NCI-H748 treated with DMSO at 0.1 percent for 48 hours (cell line): Measurements from ENCODE around the gene MED17.
"Not testable (repeated sequence)": the region's sequence is repeated elsewhere in the genome, so short reads cannot be mapped to it uniquely, and the experiment has no call there.

Experiments
- DNase-seq: peaks from one replicate; lab custom pipeline; 2025; lab: John Stamatoyannopoulos, UW

Gene MED17

DNA sequence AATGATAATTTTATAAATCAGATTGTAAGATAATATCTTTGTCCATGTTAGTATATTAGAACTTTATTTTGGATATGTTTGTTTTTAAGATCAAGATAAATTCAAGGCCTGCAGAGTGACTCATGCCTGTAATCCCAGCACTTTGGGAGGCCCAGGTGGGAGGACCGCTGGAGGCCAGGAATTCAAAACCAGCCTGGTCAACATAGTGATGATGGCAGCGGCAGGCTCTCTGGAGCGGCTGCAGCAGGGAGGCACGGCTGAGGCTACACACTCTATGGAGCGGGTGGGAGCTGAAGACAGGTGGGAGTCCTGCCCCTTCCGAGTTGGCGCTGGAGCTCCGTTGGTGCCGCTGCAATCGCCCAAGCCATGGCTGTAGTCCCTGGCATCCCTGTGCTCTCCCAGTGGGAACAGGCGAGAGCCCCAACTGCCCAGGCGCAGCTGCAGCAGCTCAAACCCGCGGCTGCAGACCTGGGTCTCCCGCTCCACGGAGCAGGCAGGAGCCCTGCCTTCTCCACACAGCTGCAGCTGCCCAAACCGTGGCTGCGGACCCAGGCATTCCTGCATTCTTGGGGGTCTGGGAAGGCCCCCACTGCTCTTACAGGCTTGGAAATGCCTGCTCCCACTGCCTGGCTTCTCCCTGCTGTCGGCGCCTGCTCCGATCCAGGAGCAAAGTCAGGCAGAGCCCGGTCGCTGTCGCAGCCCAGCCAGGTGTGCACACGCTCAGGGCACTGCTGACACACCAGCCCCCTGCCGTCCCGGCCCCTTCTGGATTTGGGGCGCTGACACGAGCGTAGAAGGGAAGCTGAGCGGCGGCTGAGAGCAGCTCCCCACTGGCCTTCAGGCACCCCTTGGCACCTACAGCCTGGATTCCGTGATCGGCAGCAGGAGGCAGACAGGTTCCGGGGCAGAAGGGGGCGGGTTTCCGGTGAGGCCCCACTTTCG, 25.9 kb upstream of the MED17 start:
- DNase-seq: no peak

DNA sequence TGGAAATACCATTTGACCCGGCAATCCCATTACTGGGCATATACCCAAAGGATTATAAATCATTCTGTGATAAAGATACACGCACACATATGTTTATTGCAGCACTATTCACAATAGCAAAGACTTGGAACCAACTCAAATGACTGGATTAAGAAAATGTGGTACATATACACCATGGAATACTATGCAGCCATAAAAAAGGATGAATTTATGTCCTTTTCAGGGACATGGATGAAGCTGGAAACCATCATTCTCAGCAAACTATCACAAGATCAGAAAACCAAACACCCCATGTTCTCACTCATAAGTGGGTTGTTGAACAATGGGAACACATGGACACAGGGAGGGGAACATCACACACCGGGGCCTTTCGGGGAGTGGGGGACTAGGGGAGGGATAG, 25.0 kb upstream of the MED17 start:
- not testable (repeated sequence) for DNase-seq

DNA sequence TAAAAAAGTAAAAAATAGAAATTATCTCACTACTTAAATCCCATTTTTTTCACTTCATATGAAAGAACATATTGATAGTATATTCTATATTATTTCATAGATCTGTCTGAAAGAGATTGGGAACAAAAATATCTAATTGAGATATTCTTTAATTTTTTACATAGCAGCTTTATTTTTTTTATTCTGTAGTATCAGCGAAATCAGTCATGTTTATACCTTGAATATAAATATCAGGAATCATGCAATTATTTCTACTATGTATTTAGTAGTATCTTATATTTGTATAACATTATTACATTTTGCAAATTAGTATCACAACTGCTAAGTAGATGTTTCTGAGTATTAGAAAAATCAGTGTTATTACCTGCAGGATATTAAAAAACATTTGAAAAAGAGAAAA, 22.2 kb upstream of the MED17 start:
- no peak for DNase-seq

DNA sequence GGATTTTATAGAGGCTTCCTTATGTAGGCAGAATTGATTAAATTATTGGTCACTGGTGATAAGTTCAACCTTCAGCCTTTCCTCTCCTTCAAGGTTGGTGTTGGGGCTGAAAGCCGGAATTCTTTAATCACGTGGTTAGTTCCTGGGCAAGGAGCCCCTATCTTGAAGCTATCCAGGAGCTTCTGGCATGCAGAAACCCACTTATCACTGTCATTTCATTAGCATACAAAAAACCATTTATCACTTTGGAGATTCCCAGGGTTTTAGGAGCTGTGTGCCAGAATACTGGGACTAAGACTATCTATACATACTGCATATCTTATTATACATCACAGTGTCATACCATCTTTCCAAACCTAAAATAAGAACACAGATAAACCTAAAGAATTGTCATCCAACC, 18.5 kb upstream of the MED17 start:
- DNase-seq: no peak

DNA sequence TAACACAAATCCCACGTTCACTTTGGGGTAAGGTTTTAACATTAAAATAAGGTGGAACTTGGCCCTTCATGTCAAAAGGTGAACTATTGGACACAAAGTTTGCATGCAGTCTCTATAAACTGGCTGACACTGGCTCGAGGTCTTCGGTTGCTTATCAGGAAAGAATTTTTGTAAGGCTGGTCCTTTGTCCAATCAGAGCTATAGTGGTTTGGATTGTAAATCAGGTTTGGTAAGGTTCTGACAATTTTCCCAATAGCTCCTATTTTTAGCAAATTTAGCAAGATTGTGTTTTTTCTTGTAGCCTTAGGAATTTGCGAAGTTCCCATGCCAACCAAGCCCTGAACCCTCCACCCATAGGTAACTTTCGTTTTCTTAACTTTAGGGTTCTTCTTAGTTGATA, 17.6 kb upstream of the MED17 start:
- no peak for DNase-seq

DNA sequence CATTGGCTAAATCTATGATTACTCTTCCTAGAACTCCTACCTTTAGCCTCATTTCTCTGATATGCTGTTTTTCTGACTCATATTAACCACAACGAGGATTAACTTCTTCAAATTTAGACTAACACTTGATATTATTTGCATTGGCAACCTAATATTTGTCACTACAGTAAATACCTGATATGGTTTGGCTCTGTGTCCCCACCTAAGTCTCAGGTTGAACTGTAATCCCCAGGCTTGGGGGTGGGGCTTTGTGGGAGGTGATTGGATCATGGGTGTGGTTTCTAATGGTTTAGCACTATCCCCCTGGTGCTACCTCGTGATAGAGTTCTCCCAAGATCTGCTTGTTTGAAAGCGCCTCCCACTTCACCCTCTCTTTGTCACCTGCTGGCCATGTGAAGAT, 17.1 kb upstream of the MED17 start:
- no peak for DNase-seq

DNA sequence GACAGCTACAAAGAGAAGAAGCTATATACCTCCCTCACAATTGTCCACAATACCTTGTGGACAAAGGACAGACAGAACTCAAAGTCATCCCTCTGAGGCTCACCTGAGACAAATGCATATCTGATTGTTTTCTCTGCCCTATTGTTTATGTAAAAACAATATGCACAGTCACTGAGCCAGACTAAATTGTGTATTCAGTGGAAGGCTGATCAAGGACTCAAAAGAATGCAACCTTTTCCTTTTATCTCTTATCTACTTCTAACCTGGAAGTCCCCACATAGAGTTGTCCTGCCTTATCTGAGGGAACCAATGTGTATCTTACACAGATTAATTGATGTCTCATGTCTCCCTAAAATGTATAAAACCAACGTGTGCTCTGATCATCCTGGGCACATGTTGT, 13.9 kb upstream of the MED17 start:
- no peak for DNase-seq

DNA sequence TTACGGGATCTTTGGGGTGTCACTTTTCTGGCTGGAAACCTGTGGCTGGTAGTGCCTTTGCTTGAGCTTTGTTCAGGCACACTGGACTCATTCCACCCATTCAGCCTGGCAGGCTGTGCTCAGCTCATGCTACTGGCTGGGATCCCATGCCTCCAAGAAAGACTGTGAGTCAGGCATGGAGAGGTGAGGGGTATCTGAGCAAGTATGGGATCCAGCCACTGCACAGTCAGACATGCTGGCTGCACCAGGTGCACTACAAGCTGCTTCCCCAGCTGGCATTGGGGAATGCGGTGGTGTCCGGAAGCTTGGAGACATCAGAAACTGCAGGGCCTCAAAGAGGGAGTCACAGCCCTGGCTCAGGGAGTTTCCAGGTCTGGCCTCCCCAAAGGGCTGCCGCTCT, 12.0 kb upstream of the MED17 start:
- no peak for DNase-seq

DNA sequence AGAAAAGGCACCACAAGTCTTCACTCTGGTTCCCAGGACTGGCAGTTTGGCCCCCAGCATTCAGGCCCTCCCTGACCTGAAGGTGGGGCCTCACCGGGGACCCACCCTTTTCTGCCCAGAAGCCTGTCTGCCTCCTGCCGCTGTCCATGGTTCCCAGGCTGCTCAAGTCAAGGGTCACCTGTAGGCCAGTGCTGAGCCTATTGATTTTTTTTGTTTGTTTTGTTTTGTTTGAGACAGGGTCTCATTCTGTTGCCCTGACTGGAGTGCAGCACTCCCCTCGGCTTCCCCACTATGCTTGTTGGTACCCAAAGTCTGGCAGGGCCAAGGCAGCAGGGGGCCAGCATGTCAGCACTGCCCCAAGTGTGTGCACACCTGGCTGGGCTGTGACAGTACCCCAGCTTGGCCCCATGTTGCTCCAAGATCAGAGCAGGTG, 11.0 kb upstream of the MED17 start:
- DNase-seq: no peak

DNA sequence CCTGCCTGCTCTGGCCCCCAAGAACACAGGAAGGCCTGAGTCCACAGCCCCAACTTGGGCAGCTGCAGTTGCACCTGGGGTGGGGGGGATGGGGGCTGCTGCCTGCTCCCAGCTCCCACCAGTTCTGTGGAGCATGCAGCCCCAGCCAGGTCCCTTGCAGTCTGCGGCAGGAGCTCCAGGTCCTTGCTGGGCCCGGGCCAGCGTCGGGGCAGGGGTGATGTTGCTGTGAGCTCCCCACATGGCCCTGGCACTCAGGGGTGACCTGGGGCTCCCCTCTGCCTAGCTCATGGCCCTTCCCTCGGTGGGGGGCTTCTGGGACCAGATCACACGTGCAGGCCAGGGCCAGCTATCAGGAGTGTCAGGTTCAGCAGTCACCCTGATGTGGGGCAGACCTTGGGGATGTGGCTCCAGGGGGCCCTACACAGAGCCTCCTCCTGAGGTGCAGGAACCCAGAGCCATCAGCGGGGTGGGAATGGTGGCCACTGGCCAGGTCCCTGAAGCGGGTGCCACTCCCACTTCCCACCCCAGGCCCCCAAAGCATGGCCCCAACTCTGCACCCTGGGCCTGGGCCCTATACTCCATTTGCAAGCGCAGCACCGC, 10.4 kb upstream of the MED17 start:
- DNase-seq: no peak

DNA sequence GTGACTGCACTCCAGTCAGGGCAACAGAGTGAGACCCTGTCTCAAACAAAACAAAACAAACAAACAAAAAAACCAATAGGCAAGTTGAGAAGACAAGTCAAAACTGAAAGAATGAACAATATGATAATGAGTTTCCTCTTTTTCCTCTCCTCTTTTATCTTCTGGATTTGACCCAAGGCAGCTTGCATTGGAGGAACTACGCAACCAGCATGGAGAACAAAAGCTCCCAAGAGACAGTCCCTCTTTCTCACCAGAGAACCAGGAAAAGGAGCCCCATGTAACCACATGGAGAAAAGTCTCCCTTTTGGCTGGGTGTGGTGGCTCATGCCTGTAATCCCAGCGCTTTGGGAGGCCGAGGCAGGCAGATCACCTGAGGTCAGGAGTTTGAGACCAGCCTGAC, 9.5 kb upstream of the MED17 start:
- DNase-seq: not testable (repeated sequence)

DNA sequence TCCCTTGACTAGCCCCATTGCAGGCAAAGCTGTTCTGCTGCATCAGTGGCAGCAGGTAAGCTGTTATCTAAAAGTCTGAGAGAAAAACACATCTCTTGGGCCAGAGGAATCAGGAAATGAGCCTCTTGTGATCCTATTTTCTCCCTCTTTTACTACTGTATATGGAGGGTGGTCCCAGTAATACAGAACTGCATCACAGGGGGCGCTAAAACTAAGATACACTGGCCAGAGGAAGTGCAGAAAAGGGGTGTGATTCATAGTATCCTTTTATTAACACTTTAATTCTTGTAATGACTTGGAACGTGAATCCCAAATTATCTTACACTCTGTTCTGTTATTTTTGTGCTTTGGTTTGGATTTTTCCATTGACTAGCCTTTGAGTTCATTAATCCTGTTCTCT, 8.8 kb upstream of the MED17 start:
- no peak for DNase-seq

DNA sequence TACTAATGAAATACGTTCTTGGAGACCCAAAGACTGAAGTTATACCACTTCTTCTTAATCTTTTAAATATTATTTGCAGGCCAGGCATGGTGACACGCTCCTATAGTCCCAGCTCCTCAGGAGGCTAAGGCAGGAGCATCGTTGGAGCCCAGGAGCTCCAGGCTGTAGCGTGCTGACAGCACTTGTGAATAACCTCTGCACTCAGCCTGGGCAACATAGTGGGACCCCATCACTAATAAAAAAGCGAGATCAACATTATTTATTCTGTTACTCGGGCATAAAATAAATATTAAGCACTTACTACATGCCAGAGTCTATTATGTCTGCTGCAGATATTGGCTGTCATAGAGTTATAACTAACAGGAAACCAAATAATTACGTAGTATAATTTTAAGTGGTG, 720 bp upstream of the MED17 start:
- no peak for DNase-seq

DNA sequence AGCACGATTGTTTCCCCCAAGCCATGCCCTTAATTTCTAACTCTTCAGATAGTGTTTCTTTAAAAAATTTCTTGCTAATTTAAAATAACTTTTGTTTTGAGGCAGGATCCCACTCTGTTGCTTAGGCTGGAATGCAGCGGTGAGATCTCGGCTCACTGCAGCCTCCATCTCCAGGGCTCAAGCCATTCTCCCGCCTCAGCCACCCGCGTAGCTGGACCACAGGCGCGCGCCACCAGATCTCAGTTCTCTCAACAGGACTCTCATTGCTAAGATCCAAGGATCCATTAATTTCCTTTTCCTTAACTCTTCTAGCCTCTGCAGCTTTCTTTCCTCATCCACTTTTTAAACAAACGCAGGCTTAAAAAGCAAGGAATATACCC, 327 bp upstream of the MED17 start:
- peak; percentile 56 for DNase-seq

DNA sequence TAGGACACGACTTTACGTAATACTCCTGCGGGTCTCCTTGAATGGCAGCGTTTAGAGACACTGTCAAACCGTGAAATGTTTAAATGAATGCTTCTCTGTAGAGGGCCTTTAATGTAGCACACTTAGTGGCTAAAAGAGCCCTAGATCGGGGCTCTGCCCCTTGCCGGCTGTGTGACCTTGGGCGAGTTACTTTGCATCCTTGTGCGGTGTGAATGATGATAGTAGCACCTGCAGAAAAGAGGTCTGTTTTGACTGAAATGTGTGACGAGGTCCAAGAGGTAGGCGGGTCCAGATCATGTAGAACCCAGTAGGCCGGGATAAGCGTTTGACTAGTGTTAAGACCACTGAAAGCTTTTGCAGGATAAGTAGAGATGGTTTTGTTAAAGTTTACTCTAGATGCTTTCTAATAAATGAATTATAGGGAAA, 866 bp downstream of the MED17 start:
- DNase-seq: peak; percentile 3

DNA sequence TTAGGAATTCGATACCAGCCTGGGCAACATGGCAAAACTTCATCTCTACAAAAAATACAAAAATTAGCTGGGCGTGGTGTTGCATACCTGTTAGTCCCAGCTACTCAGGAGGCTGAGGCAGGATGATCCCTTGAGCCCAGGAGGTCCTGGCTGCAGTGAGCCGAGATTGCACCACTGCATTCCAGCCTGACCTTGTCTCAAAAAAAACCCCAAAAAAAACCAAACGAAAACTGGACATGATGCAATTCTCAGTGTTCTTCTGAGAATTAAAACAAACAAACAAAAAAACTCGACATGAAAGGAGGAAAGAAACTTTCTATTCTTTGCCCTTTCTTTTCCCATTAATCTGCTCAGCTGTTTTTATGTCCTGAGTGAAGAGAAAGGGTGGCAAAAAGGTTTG, 7.4 kb downstream of the MED17 start:
- DNase-seq: no peak

DNA sequence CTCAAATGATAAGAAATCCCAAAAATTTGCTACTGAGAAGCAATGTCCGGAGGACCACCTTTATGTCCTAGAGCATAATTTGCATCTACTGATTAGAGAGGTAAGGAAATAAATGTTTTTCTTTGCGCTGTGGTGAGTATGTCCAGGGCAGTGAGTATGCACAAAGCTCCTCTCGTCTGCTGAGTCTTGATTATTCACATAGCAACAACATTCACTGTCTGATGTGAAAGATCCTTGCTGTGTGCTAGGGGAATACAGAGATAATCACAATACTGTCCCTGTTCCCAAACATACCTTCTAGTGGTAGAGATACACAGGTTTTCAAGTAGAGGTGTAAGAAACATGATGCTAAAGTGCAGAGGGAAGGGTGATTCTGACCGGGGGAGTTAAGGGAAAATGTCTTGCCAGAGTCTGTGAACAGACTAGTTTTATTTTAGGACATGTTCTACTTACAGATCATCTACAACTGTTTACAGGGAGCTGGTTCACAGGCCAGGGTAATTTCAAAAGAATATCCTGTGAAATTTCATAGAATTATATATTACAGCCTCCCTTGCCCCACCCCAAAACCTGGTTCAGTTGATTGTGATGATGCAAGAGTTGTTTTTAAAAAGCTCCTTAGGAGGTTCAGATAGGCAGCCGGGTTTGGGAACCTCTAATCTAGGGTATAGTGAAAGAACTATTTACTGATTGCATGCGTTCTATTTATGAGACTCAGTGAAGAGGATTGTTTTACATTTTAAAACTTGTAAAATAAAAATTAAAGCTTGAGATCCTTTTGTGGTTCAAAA, 12.6 kb downstream of the MED17 start:
- no peak for DNase-seq

DNA sequence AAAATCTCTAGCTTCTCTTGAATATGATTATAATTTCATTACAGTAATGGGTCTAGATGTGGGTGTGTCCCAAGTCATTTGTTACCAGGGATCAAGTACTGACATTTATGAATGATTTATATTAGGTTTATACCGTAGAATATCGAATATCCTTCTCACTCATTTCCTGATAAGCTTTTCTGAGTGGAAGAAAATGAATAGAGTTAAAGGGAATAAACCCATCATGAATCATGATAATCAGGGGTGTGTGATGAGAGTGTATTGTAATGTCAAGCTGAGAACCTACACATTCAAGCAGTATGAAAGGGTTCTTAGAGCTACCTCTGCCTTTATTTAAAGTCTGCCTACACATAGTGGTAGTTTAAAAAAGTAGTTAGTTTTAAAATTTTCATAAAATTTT, 17.3 kb downstream of the MED17 start:
- no peak for DNase-seq

DNA sequence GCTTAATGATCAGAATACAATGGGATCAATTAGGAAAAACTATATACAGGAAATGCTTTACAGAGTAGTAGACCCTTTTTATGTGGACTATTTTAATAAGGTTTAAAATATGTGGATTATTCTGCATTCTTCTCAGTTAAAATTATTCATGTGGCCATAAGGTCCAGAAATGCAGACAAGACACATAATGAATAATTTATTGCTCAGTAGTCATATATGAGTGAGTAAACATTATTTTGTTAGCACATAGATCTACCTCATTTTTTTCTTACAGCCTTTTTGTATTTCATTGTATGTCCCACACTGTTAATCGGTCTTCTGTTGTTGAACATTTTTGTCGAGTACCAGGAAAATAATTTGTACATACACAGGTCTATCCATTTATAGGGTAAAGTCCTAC, 20.8 kb downstream of the MED17 start:
- no peak for DNase-seq

DNA sequence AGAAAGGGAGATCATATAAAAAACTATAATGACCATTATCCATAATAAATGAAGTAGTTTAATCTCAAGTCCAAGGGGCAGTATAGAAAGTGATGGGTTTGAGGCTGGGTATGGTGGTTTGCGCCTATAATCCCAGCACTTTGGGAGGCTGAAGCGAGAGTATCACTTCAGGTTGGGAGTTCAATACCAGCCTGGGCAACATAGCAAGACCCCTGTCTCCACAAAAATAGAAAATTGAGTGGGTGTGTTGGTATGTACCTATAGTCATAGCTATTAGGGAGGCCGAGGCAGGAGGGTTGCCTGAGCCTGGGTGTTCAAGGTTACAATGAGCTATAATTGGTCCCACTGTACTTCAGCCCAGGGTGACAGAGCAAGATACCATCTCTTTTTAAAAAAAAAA, 23.9 kb downstream of the MED17 start:
- DNase-seq: no peak

DNA sequence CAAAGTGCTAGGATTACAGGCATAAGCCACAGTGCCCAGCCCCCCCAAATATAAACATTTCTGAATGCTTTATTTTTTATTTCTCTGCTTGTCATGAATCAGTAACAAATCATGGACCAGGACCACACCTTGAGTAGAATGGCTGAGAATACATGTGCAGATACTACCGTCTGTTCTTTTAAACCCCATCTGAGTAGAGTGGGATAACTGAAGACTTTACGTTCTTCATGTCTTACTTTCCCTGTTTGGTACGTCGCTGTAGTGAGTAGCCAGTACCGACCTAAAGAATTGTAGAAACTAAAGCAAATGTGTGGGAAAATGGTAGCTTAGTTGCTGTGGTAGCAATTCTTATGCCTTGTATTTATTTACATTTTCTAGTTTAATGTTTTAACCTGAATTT, 29.9 kb downstream of the MED17 start:
- no peak for DNase-seq

DNA sequence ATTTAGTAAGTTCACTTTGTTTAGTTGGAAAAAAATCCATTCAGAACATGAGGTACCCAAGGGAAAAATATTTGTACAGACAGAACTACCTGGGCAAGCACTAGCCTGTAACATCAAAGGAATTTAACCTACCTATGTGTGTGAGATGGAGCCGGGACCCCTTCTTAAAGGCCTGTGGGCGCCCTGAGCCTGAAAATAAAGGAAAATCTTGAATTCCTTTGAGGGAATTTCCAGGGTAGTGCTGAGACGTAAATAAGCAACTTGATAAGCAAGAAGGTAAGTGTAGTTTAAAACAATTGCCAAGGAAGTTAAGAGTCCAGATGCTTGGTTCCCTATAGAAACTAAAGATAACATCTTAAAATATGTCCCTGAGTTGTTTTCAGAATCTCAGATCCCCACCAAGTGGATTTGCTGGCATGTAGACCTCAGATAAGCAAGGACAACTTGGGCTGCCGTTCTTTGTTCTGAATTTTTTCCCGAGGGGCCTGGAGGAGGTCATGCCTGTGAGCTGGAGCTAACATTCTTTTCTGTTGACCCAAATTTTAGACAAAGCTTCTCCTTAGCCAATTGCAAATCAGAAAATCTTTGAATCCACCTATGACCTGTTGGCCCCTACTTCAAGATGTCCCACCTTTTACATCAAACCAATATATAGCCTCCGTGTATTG, 31.0 kb downstream of the MED17 start:
- DNase-seq: no peak
